GM21367 (cell line): Measurements from ENCODE around the gene MTERF4.
"Not testable (repeated sequence)": the region's sequence is repeated elsewhere in the genome, so short reads cannot be mapped to it uniquely, and the experiment has no call there.

ENCODE experiments used
- ATAC-seq: cut with Tn5 transposase; IDR thresholded peaks from one replicate; pipeline ENCODE4 v1.9.1; 2021; ENCODE audit not compliant: unreplicated experiment

MTERF4 gene

GRCh38 chr2:241112046-241112445 is 10.0 kb upstream of the MTERF4 start:
- ATAC-seq = no peak

- no peak for ATAC-seq
Observed at GRCh38 chr2:241111440-241111805, 9.3 kb upstream of the MTERF4 start.

- no peak for ATAC-seq
Observed at GRCh38 chr2:241110607-241111439, 8.7 kb upstream of the MTERF4 start.

DNA sequence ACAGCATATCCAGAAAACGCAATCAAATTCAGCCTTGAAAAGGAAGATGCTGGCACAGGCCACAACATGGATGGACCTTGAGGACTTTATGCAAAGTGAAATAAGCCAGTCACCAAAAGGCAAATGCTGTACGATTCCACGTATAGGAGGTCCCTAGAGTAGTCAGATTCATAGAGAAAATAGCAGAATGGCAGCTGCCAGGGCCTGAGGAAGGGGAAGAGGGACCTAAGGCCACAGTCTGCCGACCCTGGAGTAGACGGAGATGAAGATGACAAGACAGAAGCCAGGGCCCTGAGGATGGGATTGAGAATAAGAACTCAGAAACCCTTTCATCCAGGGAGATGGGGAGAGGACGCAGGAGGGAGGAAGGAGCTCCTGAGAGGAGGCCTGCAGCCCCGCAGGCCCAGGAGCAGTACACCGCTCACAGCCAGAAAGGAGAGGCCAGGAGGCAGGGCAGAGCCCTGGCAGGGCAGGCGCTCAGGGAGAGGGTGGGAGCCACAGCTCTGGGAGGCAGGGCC is 8.1 kb upstream of the MTERF4 start:
- no peak for ATAC-seq

- no peak for ATAC-seq
Observed at GRCh38 chr2:241109210-241110088, 7.4 kb upstream of the MTERF4 start.

DNA sequence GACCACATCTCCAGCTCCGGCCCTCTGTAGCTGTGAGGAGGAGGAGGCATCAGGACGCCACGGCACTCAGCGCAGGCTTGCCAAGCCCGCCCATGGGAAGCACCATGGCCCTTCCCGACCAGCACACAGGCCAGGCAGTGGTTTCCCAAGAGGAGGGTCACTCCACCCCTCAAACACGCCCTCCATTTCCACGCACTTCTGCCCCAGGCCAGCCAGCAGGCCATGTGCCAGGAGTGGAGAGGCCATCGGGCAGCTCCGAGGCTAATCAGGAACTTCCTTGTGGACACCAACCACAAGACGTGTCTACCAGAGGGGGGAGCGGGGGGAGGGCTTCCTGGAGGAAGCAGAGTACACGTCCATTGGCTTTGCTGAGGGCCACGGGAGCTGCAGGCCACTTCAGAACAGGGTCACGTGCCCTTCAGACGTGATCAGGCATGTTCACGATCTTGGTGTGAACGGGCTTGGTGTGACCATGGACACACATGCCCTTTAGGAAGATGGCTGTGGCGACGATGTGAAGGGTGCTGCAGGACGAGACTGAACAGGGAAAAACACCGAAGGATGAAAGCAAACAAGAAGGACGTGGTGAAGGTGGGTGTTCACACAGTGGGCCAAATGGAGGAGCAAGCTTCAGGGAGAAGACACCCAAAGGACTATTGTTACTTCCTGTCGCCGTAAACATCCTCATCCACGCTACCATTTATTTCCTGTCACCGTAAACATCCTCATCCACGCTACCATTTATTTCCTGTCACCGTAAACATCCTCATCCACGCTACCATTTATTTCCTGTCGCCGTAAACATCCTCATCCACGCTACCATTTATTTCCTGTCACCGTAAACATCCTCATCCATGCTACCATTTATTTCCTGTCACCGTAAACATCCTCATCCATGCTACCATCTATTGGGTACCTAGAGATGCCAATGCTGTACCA is 6.5 kb upstream of the MTERF4 start:
- no peak for ATAC-seq

DNA sequence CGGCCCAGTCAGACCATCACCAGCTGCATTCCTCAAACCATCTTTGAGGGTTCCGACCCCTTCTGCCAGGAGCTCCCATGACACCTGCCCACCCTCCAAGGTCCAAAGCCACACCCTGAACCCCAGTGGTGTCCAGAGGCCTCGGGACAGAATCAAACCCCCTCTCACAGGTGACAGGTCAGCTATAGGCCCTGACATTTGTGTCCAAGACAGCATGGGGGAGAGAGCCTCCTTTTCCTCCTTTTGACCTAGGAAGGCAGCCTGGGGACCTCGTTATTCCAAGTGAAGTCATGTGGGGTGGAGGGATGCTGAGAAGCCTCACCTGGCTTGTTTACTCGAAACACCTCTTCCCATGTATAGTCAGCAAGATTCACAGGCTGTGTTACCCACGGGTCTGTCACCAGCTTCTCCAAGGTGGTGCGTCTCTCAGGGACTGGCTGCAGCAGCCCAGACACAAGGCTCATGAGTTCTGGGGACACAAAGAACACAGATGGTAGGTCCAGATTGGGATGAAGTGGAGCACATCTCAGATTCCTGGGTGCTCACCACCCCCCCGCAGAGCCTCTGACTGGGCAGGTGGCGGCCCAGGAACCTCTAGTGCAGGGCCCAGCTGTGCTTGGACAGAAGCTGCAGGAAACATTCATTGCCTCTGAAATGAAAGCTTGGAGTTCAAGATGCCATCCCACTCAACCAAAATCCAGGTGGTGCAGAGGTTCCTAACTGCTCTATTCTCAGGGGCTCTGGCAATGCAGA is 5.1 kb upstream of the MTERF4 start:
- ATAC-seq = no peak

DNA sequence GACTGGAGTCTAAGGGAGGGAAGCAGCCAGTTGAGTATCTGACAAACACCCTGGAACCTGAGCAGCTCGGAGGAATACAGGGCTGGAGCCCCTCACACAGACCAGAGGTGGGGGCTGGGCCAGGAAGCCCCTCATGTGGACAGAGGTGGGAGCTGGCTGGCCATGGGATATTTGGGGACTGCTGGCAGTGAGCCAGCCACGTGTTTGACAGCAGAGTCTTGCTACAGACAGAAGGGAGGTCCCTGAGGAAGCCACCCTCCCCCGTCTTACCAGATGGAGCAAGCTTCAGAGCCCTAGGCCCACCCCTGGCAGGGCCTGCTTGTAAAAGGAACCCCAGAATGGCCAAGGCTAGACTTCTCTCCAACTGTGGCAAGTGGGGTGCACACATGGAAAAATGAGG is 3.6 kb upstream of the MTERF4 start:
- no peak for ATAC-seq

GRCh38 chr2:241104611-241105010 is 2.5 kb upstream of the MTERF4 start:
- not testable (repeated sequence) for ATAC-seq

GRCh38 chr2:241103176-241103595 is 1.1 kb upstream of the MTERF4 start:
- no peak for ATAC-seq

GRCh38 chr2:241099246-241099645 is 2.8 kb downstream of the MTERF4 start:
- ATAC-seq = no peak

DNA sequence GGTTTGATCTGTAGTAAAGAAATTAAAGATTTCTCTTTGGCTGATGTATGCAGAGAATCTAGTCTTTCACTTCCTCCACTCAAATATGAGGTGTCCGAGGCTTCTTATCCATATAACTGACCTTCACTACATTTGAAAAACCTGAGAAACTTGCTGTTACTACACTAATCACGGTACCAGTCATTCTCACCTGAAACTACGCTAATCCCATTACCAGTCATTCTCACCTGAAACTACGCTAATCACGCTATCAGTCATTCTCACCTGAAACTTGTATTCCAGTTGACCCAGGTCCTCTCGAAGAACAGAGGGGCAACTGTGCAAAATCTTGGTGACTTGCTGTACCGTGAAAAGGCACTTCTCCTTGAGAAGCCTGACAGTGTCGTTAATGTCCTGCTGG is 5.1 kb downstream of the MTERF4 start:
- ATAC-seq = no peak

DNA sequence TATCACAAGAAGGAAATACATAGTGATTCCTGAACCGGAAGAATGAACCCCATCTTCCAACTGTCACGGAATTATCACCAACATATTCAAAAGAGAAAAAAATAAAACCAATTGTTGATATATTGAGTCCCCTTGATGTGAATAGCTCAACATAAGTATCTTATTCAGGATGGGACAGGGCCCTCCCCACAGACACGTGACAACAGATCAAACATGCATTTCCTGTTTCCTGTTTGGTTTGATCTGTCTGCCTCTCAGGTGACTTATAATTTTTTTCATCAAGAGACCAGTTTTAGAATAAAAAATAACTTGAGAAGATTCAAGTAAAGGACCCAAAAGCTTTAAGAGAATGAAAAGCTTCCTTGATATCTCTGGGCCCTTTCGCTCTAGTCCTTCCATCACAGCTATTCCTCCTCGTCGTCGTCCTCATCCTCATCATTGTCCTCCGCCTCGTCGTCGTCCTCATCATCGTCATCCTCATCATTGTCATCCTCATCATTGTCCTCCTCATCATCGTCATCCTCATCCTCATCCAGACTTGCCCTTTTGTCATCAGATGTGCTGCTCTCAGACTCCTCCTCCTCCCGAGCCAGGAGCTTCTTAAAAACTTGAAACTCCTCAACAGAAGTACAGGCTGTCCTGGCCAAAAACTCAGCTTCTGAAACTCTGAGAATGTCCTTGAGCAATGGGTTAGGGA is 6.3 kb downstream of the MTERF4 start:
- no peak for ATAC-seq

DNA sequence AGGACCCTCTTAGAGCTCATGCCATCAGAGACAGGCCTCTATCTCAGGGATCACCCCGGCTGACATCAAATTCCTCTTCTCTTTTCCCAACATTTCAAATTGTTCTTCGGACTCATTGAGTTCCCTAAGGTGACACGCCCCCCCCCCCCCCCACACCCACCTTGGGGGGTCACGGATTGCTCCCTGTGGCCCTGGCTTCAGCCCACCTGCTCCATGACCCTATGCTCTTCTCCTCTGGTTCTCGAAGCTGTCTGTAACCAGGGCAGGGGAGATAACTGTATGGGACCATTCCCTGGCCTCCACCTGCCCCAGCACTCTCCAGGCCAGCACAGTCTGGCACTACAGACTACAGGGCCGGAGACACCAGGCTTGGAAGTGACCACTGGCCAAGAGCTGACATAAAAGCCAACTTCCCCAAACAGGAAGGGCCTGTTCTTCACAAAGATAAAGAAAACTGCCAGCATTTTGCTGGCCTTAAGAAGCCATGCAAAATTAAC is 7.1 kb downstream of the MTERF4 start:
- no peak for ATAC-seq

- ATAC-seq = no peak
Observed at GRCh38 chr2:241094172-241094571, 7.9 kb downstream of the MTERF4 start.

DNA sequence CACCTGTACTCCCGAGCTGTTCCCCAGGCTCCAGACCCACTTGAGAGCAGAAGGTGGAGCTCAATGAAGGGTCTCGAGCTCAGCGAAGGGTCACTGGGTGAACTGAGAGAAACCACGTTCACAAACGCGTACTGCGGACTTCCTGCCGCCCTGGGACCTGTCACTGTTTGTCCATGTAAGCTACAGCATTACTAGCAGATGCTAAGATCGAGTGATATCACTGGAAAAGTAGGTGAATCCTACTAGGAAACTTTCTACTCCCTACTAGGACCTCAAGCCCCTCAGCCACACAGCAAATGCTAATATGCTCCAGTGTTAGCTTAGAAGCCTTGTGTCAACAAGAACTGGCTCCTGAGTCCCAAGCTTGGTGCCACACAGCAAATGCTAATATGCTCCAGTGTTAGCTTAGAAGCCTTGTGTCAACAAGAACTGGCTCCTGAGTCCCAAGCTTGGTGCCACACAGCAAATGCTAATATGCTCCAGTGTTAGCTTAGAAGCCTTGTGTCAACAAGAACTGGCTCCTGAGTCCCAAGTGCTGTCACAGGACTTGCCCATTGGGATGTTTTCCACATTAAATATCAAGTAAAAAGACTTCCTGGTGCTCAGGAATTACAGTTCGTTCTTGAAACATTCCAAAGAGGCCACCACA is 8.8 kb downstream of the MTERF4 start:
- ATAC-seq = not testable (repeated sequence)

GRCh38 chr2:241092677-241093076 is 9.4 kb downstream of the MTERF4 start:
- no peak for ATAC-seq

GRCh38 chr2:241091734-241092445 is 10.2 kb downstream of the MTERF4 start:
- ATAC-seq = no peak
